WTC11 (cell line): ENCODE results near the gene PTH1R. TPM values are rescaled to one million over a fixed set of nuclear protein-coding genes. Genes with fewer than 3 reads are reported as not detected.

Source experiments
- ATAC-seq: fragments of 200-7000 bp; cut with Tn5 transposase; 2 replicates; pipeline ENCODE4 v1.10.0; 2021; ENCODE audit warnings: mild to moderate bottlenecking, moderate library complexity
- CTCF ChIA-PET: fragments of 300-600 bp; sonication (Branson Sonifier 250); formaldehyde crosslinking; loops from one replicate; lab custom pipeline; 2021; ENCODE audit warnings: antibody characterized with exemption; lab: Charles Lee
- POLR2A ChIA-PET: fragments of 350-600 bp; sonication (Branson Sonifier 250); formaldehyde crosslinking; loops from one replicate; lab custom pipeline; 2021; ENCODE audit warnings: antibody characterized with exemption; lab: Charles Lee
- DNase-seq: peaks from one replicate; pipeline ENCODE4 v3.0.0; 2021; ENCODE audit warnings: low spot score
- H3K27ac Mint-ChIP-seq: 2 replicates; pipeline ENCODE4 v1.8.0; 2021; ENCODE audit warnings: mixed read lengths
- H3K27me3 Mint-ChIP-seq: 2 replicates; pipeline ENCODE4 v1.8.0; 2021; ENCODE audit warnings: low read depth, mild to moderate bottlenecking, moderate library complexity, mixed read lengths
- H3K36me3 Mint-ChIP-seq: 2 replicates; pipeline ENCODE4 v1.8.0; 2021; ENCODE audit warnings: mixed read lengths
- H3K4me1 Mint-ChIP-seq: 2 replicates; pipeline ENCODE4 v1.8.0; 2022; ENCODE audit warnings: mixed read lengths
- H3K4me3 Mint-ChIP-seq: 2 replicates; pipeline ENCODE4 v1.8.0; 2021; ENCODE audit warnings: mild to moderate bottlenecking, moderate library complexity, mixed read lengths
- H3K9me3 Mint-ChIP-seq: 2 replicates; pipeline ENCODE4 v1.8.0; 2021; ENCODE audit warnings: mixed read lengths
- ARID4B ChIP-seq: sonication (generic); formaldehyde crosslinking; IDR thresholded peaks from 2 replicates; pipeline ENCODE4 v1.8.0; 2023; ENCODE audit warnings: missing genetic modification reagents, mild to moderate bottlenecking, borderline replicate concordance
- CREM ChIP-seq: sonication (generic); formaldehyde crosslinking; IDR thresholded peaks from 2 replicates; pipeline ENCODE4 v1.8.1; 2022; ENCODE audit warnings: mild to moderate bottlenecking, missing genetic modification reagents, moderate library complexity
- CTCF ChIP-seq: fragments of 200-600 bp; IDR thresholded peaks from 2 replicates; pipeline ENCODE4 v1.8.0; 2022; ENCODE audit warnings: antibody characterized with exemption
- EMX1 ChIP-seq: fragments of 250-450 bp; sonication (Bioruptor Pico); IDR thresholded peaks from 2 replicates; pipeline ENCODE4 v1.8.0; 2021; ENCODE audit warnings: mild to moderate bottlenecking
- ERG ChIP-seq: fragments of 250-450 bp; sonication (Bioruptor Pico); IDR thresholded peaks from 2 replicates; pipeline ENCODE4 v1.8.0; 2021; ENCODE audit warnings: mild to moderate bottlenecking
- FOXJ3 ChIP-seq: sonication (generic); formaldehyde crosslinking; IDR thresholded peaks from 2 replicates; pipeline ENCODE4 v1.9.0; 2021; ENCODE audit warnings: missing genetic modification reagents, mild to moderate bottlenecking, borderline replicate concordance
- HMGA2 ChIP-seq: fragments of 250-450 bp; sonication (Bioruptor Pico); IDR thresholded peaks from 2 replicates; pipeline ENCODE4 v1.4.0; 2021; ENCODE audit warnings: mild to moderate bottlenecking, moderate library complexity
- IRF1 ChIP-seq: sonication (generic); formaldehyde crosslinking; IDR thresholded peaks from 2 replicates; pipeline ENCODE4 v1.8.0; 2023; ENCODE audit warnings: missing genetic modification reagents
- IRF2 ChIP-seq: sonication (generic); formaldehyde crosslinking; IDR thresholded peaks from 2 replicates; pipeline ENCODE4 v1.8.0; 2022; ENCODE audit warnings: low read depth, missing genetic modification reagents, borderline replicate concordance
- MAX ChIP-seq: sonication (generic); formaldehyde crosslinking; IDR thresholded peaks from 2 replicates; pipeline ENCODE4 v1.8.0; 2022; ENCODE audit warnings: mild to moderate bottlenecking, missing genetic modification reagents
- NR1H2 ChIP-seq: sonication (generic); formaldehyde crosslinking; IDR thresholded peaks from 2 replicates; pipeline ENCODE4 v1.9.0; 2021; ENCODE audit warnings: mild to moderate bottlenecking, moderate library complexity, missing genetic modification reagents
- RELA ChIP-seq: sonication (generic); formaldehyde crosslinking; IDR thresholded peaks from 2 replicates; pipeline ENCODE4 v1.8.1; 2022; ENCODE audit warnings: missing genetic modification reagents, mild to moderate bottlenecking, borderline replicate concordance
- SMAD4 ChIP-seq: sonication (generic); formaldehyde crosslinking; IDR thresholded peaks from 2 replicates; pipeline ENCODE4 v1.8.0; 2022; ENCODE audit warnings: mild to moderate bottlenecking, missing genetic modification reagents
- STAT6 ChIP-seq: sonication (generic); formaldehyde crosslinking; conservative IDR thresholded peaks from 2 replicates; pipeline ENCODE4 v1.8.1; 2023; ENCODE audit warnings: mild to moderate bottlenecking, low read depth, missing genetic modification reagents, moderate library complexity
- ZNF121 ChIP-seq: sonication (generic); formaldehyde crosslinking; IDR thresholded peaks from 2 replicates; pipeline ENCODE4 v1.8.0; 2023; ENCODE audit warnings: missing genetic modification reagents
- ZNF263 ChIP-seq: sonication (generic); formaldehyde crosslinking; IDR thresholded peaks from 2 replicates; pipeline ENCODE4 v1.8.1; 2022; ENCODE audit warnings: low read depth, mild to moderate bottlenecking, moderate library complexity, missing genetic modification reagents
- ZNF317 ChIP-seq: sonication (generic); formaldehyde crosslinking; IDR thresholded peaks from 2 replicates; pipeline ENCODE4 v1.8.1; 2023; ENCODE audit warnings: low read depth, mild to moderate bottlenecking, moderate library complexity, missing genetic modification reagents, borderline replicate concordance
- ZNF532 ChIP-seq: fragments of 250-450 bp; sonication (Bioruptor Pico); IDR thresholded peaks from 2 replicates; pipeline ENCODE4 v1.9.0; 2021; ENCODE audit warnings: mild to moderate bottlenecking, borderline replicate concordance
- total RNA-seq: library from RNA; stranded (reverse); gene quantifications from 3 replicates; pipeline ENCODE4 v1.2.3, GENCODE V29; 2021

PTH1R gene
- total RNA-seq, 1 experiment from 2014 or later: 12.0 TPM

- DNase-seq (no peak), ATAC-seq (no peak)
- Mint-ChIP-seq H3K27ac (no peak overlapping the region), H3K4me1 (peaks cover 6% of the 10 kb centered on the region), H3K27me3 (no peaks in the 10 kb centered on the region; the same call in 1 of the 2 replicates), H3K36me3 (no peaks in the 10 kb centered on the region), H3K9me3 (no peaks in the 10 kb centered on the region), H3K4me3 (no peak overlapping the region)
- TF ChIP-seq ZNF263 (CRISPR knock-in tag) (no peak), ZNF317 (CRISPR knock-in tag) (no peak), RELA (CRISPR knock-in tag) (no peak), SMAD4 (CRISPR knock-in tag) (no peak), EMX1 (CRISPR knock-in tag) (no peak)
- CTCF ChIA-PET: interaction anchor here (2.8 kb wide), 1 partner anchor 57 kb away, joined by 8 read pairs; no protein-coding TSS in a partner anchor
- POLR2A ChIA-PET: no interaction called here
These were observed 25.2 kb upstream of the PTH1R start for GRCh38 chr3:46852334-46852720.

DNA sequence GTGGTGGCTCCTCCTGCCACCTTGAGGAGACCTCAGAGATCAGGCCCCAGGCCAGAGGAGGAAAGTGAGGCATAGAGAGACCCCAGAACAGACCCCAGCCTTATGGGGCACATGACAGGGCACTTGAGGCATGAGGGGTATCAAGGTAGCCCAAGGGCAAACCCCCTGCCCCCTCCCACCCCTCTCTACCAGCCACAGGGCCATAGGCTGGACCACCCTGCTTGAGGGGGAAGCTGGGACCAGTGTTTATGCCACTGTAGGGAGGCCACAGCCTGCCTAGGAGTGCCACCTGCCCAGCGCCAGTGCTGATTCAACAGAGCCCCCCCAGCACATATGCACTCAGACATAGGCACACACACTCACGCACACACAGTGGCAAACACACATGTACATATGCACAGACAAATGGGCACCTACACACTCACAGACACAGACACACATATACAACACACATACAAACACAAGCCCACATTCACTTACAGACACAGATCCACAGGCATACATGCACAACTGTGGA is 24.6 kb upstream of the PTH1R start:
- Mint-ChIP-seq H3K4me3 (no peak overlapping the region), H3K27me3 (peaks cover 2% of the 10 kb centered on the region; the same call in 1 of the 2 replicates), H3K27ac (no peak overlapping the region), H3K36me3 (no peaks in the 10 kb centered on the region)
- POLR2A ChIA-PET: no interaction called here
- DNase-seq: no peak
- TF ChIP-seq IRF1: no peak
- TF ChIP-seq IRF2 (CRISPR knock-in tag): no peak
- no peak for TF ChIP-seq FOXJ3
- TF ChIP-seq ZNF532 (CRISPR knock-in tag): no peak
- TF ChIP-seq NR1H2: no peak
- no peak for TF ChIP-seq HMGA2 (CRISPR knock-in tag)
- TF ChIP-seq ZNF121: no peak
- no peak for TF ChIP-seq CREM (CRISPR knock-in tag)
- no peak for TF ChIP-seq CTCF
- no peak for TF ChIP-seq ERG
- TF ChIP-seq STAT6 (CRISPR knock-in tag): no peak
- TF ChIP-seq MAX (CRISPR knock-in tag): no peak
- no peak for TF ChIP-seq ARID4B (CRISPR knock-in tag)
- TF ChIP-seq, all 79 proteins: peak for 0
- Mint-ChIP-seq H3K4me1 (peaks cover 6% of the 10 kb centered on the region), H3K9me3 (no peaks in the 10 kb centered on the region)
- CTCF ChIA-PET: interaction anchor here (1.4 to 2.8 kb wide), 2 partner anchors 57 to 136 kb away, joined by 5 to 8 read pairs; partner anchors contain the start of gene PRSS50
- ATAC-seq: no peak
